ENCODE data around the gene VPS54.

GRCh38 chr2:64000630-64001381 lies 18.4 kb downstream of the VPS54 start:
- no peak for TF ChIP-seq POLR2AphosphoS5 (IDR thresholded peaks at IDR 0.05)
- no peak for TF ChIP-seq CTCF (IDR thresholded peaks at IDR 0.05)
- no peak for TF ChIP-seq EP300 (IDR thresholded peaks at IDR 0.05)

All from esophagus muscularis mucosa (tissue), 4 donors.